ENCODE results near the gene PARD6B.
"Not testable (repeated sequence)": the region's sequence is repeated elsewhere in the genome, so short reads cannot be mapped to it uniquely, and the experiment has no call there.

The PARD6B gene

DNA sequence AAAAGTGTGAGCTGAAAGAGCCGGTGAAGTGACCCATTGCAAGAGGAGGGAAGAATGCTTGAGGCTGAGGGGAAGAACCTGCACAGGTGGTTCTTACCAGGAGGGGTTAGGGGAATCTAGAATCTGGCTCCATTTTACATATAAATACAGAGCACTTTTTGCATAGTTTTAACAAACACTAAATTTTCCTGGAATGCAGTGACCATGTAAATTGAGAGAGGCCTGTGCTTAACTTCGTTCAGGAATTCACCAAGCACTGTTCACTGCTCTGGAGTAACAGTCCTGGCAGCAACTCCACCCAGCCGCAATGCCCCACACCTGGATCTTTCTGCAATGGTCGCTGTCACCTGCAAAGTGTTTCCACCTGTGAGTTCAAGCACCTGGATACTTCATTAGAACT lies 26.9 kb upstream of the PARD6B start:
- DNase-seq, result no peak

DNA sequence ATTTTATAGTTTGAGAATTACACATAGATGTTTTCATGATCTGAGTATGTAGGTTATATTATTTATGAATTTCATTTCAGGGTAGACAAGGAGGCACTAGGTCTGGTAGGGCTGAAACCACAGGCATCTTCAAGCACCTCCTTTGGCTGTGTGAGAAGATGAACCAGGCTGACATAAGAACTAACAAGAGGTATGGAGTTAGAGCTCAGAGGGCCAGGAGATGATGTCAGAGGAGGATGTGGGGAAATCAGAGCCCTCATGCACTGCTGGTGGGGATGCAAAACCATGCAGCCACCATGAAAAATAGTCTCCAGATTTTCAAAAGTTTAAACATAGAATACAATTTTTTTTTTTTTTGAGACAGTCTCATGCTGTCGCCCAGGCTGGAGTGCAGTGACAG lies 26.4 kb upstream of the PARD6B start:
- DNase-seq, result no peak

DNA sequence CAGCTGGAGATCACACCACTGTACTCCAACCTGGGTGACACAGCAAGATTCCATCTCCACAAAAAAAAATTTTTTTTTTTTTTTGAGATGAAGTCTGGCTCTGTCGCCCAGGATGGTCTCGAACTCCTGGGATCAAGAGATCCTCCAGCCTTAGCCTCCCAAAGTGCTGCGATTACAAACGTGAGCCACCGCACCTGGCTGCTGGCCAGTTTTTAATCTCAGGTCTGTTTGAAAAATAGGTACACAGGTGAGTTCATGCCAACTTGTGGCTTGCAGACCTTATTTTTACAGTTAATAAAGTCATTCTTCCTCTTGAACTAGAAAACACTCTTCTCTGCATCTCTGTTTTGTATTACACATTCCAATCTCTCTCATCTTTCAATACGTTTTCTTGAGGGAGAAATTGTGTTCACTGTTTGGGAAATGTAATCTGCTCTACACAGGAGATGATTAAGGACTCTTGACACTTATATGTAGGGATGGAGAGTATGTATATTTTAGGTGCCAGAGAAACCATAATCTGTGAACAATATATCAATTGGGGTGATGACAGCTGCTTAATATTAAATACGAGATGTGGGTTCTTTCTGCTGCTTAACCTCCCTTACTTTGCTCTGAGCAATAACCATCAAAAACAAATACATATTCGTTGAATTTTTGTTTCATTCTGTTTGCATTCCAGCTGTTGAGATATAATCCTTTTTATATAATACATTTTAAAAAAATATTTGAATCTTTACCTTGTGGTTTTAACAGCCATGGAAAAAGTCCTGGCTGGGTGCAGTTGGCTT lies 22.3 kb upstream of the PARD6B start:
- DNase-seq, result no peak

DNA sequence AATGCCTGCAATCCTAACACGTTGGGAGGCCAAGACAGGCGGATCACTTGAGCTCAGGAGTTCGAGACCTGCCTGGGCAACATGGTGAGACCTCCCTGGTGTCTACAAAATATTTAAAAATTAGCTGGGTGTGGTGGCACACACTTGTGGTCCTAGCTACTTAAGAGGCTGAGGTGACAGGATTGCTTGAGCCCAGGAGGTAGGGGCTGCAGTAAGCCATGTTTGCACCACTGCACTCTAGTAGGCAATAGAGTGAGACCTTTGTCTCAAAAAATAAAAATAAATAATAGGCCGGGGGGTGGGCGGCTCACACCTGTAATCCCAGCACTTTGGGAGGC lies 21.8 kb upstream of the PARD6B start:
- DNase-seq, result no peak

DNA sequence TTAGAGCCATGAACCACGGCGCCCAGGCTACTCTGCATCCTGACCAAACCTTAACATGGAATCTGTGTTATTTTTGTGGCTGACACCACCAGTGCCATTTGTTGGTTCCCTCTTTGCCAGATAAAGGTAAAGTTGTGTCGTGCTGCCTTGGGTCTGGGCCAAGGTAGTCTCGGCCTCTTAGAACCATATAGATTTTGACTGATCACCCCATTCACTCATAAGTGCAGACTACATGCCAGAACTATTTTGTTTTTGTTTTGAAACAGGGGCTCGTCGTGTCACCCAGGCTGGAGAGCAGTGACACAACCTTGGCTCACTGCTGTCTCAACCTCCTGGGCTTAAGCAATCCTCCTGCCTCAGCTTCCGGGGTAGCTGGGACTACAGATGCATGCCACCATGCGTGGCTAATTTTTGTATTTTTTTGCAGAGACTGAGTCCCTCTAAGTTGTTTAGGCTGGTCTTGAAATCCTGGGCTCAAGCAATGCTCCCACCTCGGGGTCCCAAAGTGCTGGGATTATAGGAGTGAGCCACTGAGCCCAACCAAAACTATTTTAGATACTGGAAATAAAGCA lies 20.8 kb upstream of the PARD6B start:
- no peak for DNase-seq

DNA sequence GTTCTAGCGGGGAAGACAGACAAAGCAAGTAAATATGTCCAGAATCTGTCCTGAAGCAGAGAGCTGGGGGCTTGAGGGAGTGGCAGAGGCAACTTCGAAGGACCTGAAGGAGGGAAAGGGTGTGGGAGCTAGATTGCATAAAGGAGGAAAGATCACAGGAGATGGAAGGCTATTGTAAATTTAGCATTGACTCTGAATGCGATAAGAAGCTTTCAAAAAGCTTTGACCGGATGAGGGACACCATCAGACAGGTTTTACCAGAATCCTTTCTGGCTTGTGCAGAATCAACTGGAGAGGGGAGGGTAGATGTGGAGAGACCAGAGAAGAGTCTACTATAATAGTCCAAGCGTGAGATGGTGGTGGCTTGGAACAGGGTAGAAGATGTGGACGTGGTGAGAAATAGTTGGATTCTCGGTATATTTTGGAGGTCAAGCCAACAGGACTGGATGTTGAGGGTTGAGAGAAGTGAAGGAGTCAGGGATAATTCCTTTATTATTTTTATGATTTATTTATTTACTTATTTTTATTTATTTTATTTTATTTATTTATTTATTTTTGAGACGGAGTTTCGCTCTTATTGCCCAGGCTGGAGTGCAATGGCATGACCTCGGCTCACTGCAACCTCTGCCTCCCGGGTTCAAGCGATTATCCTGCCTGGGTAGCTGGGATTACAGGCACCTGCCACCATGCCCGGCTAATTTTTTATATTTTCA lies 20.1 kb upstream of the PARD6B start:
- DNase-seq, result no peak

DNA sequence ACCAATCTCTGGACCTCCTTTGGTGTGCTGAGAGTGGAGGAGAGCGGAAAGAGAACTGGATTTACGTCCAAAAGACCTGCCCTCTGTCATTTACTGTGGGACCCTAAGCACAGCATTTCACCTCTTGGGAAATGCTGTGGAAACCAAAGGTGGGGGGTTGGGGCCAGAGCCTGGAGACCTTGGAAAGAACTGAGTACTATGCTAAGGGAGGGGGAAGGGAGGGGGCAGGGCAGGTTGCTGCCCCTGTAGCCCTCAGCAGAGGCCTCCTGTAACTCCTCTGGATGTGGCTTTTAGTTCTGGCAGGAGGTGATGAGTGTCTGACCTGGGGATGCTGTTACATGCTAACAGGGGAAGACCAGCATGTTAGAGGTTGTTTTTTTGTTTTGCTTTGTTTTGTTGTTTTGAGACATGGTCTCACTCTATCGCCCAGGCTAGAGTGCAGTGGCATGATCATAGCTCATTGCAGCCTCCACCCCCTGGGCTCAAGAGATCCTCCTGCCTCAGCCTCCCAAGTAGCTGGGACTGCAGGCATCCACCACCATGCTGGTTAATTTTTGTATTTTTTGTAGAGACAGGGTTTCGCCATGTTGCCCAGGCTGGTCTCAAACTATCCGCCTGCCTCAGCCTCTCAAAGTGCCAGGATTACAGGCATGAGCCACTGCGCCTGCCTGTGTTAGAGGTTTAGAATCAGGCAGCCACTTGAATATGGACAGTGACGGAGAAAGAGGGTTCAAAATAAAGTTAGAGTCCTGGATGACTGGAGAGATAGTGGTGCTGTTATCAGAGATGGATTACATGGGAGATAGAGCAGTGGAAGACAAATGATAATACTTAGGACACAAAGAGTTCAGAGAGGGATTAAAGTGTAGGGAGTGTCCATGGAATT lies 18.4 kb upstream of the PARD6B start:
- DNase-seq, result no peak

DNA sequence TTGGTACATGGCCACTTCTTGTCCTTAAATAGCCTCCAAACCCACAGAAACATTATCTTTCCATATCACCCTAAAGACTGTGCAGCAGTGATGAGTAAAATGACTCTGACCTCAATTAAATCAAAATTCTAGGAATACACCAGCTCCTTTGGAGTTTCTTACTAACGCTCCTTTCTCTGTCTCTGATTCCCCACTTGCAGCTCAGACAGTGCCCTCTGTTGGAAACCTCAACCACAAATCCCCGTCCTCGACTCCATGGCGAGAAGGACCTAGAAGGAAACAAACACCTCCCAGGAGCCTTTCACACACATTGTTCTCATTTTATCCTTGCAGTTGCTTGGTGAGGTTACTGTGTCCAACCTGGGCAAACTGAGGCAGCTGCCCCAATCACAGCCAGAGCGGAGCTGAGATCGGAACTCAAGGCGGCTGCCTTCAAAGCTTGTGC lies 17.7 kb upstream of the PARD6B start:
- no peak for DNase-seq

DNA sequence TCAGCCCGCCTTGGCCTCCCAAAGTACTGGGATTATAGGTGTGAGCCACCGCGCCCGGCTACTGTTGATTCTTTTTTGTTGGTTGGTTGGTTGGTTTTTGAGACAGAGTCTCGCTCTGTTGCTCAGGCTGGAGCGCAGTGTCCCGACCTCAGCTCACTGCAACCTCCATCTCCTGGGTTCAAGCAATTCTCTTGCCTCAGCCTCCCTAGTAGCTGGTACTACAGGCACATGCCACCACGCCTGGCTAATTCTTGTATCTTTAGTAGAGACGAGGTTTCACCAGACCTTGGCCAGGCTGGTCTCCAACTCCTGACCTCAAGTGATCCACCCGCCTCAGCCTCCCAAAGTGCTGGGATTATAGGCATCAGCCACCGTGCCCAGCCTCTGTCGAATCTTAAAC lies 17.0 kb upstream of the PARD6B start:
- DNase-seq, result not testable (repeated sequence)

DNA sequence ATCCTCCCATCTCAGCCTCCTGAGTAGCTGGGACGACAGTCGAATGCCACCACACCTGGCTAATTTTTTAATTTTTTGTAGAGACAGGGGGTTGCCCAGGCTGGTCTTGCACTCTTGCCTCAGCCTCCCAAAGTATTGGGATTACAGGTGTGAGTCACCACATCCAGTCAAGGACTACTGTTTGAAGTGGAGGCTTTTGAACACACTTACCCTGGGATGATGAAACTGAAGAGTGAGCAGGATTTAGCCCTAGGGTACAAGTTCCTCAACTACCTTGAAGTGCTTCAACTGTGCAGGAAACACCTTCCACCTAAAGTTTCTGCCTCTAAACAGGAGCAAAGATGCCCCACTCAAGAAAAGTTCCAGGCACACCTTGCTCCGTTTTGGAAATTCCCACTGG lies 15.7 kb upstream of the PARD6B start:
- no peak for DNase-seq

DNA sequence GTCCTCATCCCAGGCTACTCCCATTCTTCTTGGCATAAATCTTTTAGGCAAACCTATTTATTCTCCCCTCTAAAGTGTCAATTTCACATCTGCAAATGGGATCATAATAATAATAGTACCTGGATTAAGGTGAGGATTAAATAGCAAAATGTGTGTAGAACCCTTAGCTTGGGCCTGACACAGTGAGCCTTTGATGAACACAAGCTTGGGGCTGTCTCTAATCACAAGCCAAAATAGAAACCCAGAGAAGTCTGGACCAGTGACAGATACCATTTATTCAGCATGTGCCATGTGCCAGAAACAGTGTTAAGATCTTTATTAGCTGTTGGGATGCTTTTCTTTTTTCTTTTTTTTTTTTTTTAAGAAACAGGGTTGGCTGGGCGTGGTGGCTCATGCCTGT lies 14.9 kb upstream of the PARD6B start:
- DNase-seq, result no peak

DNA sequence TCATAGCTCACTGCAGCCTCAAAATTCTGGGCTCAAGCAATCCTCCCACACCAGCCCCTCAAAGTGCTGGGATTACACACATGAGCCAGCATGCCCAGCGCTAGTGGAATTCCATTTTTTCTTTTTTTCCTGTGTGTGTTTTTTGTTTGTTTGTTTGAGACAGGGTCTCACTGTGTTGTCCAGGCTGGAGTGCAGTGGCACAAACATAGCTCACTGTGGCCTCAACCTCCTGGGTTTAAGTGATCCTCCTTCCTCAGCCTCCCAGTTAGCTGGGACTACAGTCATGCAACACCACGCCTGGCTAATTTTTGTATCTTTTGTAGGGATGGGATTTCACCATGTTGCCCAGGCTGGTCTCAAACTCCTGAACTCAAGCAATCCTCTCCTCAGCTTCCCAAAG lies 14.1 kb upstream of the PARD6B start:
- no peak for DNase-seq

DNA sequence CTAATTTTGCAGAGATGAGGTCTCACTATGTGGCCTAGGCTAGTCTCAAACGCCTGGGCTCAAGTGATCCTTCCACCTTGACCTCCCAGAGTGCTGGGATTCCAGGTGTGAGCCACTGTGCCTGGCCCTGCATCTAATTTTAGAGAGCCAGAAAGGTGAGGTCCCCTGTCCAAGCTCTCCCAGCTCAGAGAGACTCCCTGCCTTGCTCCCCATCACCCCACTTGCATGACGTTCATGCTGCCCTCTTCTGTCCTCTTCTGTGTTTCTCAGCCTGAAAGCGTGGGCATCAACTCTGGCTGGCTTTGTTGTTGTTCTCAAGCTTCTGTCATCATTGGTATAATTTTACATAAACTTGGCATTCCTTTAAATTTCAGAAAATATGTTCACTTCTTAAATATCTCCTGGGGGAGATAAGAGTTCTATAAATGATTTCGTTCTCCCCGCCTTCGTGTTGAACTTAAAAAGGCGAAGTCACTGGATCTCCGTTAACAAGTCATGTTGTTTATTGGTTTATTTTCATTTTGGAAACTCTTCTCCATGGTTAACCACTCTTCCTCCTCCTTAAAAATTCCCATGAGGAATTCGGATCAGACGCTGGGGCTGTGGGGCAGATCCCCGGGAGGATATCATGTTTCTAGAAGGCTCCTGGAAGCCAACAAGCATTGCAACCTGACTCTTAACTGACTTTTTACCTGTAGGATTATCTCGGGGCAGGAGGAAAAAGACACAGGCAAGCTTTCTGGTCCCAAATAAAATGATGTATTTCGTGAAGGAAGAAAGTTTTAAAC lies 13.2 kb upstream of the PARD6B start:
- DNase-seq, result no peak

DNA sequence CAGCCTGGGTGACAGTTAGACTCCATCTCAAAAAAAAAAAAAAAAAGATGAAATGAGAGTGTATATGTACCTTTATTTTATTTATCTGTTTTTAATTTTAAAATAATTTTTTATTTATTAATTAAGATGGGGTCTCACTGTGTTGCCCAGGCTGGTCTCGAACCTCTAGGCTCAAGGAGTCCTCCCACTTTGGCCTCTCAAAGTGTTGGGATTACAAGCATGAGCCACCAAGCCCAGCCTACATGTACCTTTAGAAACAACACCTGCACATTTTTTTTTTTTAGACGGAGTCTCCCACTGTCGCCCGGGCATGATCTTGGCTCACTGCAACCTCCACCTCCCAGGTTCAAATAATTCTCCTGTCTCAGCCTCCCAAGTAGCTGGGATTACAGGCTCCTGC lies 12.1 kb upstream of the PARD6B start:
- no peak for DNase-seq

DNA sequence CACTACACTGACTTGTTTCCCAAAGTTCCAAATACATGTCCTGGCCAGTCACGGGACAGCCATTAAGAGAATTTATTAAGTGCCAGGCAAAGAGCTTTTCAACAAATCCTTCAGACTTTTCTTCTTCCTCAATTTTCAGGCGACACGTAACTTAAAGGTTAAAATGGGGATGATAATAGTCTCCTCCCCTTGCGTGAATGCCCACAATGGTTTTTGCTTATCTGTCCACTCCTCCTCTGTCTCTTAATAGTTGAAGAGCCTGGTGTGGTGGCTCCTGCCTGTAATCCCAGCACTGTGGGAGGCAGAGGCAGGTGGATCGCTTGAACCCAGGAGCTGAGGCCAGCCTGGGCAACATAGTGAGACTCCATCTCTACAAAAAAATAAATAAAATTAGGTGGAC lies 11.4 kb upstream of the PARD6B start:
- DNase-seq, result no peak

DNA sequence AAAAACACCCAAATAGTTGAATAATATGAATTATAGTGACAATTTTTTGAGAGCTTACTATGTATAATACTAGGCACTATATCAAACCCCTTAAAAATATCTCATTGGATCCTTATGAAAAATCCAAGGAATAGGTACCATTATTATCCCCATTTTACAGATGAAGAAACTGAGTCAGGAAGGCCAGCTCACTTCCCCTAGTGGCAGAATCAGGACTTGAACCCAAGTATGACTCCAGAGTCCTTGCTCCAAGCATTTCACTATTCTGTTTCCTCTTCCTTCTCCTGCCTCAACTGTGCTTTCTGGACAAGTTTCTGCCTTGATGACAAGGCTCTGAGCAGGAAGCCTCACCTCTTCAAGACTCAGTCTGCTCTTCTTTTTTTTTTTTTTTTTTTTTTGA lies 10.8 kb upstream of the PARD6B start:
- DNase-seq, result no peak

DNA sequence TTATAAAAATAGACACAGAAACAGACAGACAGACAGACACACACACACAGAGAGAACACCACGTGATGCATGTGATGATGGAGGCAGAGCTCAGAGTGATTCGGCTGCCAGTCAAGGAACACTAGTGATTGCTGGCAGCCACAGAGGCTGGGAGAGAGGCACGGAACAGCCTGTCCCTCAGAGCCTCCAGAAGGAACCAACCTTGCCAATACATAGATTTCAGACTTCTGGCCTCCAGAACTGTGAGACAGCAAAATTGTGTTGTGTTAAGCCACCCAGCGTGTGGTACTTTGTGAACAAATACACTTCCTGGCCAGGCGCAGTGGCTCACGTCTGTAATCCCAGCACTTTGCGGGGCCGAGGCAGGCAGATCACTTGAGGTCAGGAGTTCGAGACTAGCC lies 9.5 kb upstream of the PARD6B start:
- no peak for DNase-seq

DNA sequence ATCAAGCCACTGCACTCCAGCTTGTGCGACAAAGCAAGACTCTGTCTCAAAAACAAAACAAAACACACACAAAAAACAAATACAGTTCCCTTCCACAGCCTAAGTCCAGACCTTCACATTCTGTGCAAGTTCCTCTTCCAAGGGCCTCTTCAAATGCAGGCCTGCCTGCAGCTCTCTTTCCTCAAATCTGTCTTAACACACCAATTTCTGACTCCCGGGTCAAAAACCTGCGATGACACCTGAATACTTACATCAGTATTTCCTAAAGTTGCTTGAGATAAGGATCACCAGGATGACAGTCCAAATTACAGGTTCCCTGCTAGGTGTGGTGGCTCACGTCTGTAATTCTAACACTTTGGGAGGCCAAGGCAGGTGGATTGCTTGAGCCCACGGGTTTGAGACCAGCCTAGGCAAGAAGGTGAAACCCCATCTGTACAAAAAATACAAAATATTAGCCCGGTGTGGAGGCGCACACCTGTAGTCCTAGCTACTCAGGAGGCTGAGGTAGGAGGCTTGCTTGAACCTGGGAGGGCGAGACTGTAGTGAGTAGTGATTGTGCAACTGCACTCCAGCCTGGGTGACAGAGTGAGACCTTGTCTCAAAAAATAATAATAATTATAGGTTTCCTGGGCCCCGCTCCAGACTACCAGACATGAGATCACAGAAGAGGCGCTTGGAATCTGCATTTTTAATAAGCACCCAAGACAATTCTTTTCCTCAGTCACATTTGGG lies 8.8 kb upstream of the PARD6B start:
- DNase-seq, result no peak

DNA sequence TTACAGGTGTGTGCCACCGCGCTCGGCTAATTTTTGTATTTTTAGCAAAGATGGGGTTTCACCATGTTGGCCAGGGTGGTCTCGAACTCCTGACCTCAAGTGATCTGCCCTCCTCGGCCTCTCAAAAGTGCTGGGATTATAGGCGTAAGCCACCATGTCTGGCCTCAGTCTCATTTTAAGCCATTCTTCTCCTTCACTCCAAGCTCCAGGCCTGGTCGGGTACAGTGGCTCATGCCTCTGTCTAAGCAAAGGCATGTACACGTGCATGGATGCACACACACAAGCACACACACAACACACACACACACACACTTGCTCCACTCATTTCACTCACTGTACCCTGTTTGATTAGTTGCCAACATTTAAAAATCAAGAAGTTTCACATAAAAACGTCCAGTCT lies 7.7 kb upstream of the PARD6B start:
- no peak for DNase-seq

DNA sequence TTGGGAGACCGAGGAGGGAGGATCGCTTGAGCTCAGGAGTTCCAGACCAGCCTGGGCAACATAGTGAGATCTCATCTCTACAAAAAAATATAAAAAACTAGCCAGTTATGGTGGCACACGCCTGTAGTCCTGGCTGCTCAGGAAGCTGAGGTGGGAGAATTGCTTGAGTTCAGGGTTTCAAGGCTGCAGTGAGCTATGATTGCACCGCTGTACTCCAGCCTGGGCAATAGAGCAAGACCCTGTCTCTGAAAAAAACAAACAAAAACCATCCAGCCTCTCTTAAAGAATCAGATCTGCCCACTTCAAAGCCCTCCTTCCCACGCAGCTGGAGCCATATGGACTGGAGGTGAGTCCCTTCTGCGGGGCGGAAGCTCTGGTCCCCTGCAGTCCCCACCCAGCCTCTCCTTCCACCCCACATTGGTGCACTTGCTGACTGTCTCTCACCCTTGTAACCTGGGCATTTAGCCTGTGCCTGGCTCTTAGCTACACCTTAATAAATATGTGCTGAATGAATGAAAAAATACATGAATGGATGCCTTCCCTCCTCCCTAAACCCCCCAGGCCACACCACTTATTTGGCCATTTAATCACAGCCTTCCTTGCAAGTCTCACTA lies 7.2 kb upstream of the PARD6B start:
- DNase-seq, result no peak
